Bronchial epithelial cell (primary cell): ENCODE data around the gene GBE1. TPM values are rescaled to one million over a fixed set of nuclear protein-coding genes. Genes with fewer than 3 reads are reported as not detected.

Source experiments
- DNase-seq: peaks from one replicate; pipeline ENCODE4 v3.0.0-alpha.2; 2010; ENCODE audit warnings: low read depth
- FAIRE-seq: peaks from 2 replicates; lab custom pipeline; 2011; peaks lifted over from hg19 to GRCh38; lab: Jason Lieb, UNC
- H3K27me3 ChIP-seq: 2 replicates; pipeline ENCODE4 v1.5.1; 2011; ENCODE audit warnings: low read length; ENCODE audit not compliant: control insufficient read depth, insufficient read depth
- H3K36me3 ChIP-seq: 2 replicates; pipeline ENCODE4 v1.5.1; 2011; ENCODE audit warnings: low read length; ENCODE audit not compliant: control insufficient read depth, insufficient read depth
- H3K4me3 ChIP-seq: 2 replicates; pipeline ENCODE4 v1.5.1; 2011; ENCODE audit warnings: mild to moderate bottlenecking, low read depth, low read length, control low read depth
- total RNA-seq: library from RNA; depleted of rRNA; stranded (reverse); fragments of >200 nt; gene quantifications from 2 replicates; pipeline ENCODE4 v1.2.1, GENCODE V29; 2014
- TF ChIP-seq, protein P1 (sequence below): IDR thresholded peaks from 2 replicates; pipeline ENCODE4 v1.5.1; 2011; ENCODE audit warnings: mild to moderate bottlenecking, moderate library complexity, low read length, control low read depth, inconsistent platforms; ENCODE audit not compliant: insufficient read depth, severe bottlenecking

GBE1 gene
- total RNA-seq, 1 donor from 2014 or later, result 94.0 TPM

DNA sequence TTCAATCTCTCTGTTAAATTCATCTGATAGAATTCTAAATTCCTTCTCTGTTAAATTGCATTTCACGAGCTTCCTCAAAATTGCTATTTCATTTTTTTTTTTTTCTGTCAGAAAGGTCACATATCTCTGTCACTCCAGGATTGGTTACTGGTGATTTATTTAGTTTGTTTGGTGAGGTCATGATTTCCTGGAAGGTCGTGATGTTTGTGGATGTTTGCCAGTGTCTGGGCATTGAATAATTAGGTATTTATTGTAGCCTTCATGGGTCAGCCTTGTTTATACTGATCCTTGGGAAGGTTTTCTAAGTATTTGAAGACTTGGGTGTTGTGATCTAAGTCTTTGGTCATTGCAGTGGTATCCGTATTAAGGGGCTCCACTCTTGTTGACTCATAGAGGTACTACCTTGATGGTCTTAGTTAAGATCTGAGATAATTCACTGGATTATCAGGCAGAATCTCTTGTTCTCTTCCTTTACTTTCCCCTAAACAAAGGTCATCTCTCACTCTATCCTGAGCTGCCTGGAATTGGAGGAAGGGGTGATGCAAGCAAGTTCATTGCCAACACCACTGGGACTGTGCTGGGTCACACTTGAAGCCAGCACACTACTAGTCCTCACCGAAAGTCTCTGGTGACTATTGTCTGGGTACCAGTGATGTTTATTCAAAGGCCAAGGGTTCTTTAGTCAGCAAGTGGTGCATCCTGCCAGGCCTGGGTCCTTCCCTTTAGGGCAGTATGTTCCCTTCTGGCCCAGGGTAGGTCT lies 231.1 kb downstream of the GBE1 start:
- Histone ChIP-seq H3K4me3 (no peak overlapping the region), H3K36me3 (peaks cover 6% of the 10 kb centered on the region), H3K27me3 (no peaks in the 10 kb centered on the region)
- FAIRE-seq (no peak), DNase-seq (no peak)
- TF ChIP-seq, protein P1, sequence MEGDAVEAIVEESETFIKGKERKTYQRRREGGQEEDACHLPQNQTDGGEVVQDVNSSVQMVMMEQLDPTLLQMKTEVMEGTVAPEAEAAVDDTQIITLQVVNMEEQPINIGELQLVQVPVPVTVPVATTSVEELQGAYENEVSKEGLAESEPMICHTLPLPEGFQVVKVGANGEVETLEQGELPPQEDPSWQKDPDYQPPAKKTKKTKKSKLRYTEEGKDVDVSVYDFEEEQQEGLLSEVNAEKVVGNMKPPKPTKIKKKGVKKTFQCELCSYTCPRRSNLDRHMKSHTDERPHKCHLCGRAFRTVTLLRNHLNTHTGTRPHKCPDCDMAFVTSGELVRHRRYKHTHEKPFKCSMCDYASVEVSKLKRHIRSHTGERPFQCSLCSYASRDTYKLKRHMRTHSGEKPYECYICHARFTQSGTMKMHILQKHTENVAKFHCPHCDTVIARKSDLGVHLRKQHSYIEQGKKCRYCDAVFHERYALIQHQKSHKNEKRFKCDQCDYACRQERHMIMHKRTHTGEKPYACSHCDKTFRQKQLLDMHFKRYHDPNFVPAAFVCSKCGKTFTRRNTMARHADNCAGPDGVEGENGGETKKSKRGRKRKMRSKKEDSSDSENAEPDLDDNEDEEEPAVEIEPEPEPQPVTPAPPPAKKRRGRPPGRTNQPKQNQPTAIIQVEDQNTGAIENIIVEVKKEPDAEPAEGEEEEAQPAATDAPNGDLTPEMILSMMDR, result no peak

DNA sequence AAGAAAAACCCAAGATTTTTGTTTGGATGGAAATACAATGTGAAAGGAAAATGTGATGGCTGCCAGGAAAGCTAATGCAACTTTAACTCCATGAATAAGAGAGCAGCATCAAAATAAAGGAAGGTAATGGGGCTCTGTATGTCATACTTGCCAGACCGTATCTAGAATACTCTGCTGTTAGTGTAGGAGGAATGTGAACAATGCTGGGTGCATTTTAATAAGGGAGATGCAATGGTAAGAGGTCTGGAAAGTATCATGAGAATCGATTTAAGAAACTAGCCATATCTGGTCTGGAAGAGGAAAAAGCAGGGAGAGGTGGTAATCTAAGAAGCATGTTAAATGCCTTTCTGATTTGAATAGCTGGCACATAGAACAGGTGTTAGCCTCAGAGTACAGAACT lies 239.6 kb downstream of the GBE1 start:
- TF ChIP-seq, protein P1, result no peak
- FAIRE-seq (no peak), DNase-seq (no peak)
- H3K4me3 ChIP-seq, result no peak overlapping the region
- no peaks in the 10 kb centered on the region for H3K36me3 ChIP-seq
- no peaks in the 10 kb centered on the region for H3K27me3 ChIP-seq

DNA sequence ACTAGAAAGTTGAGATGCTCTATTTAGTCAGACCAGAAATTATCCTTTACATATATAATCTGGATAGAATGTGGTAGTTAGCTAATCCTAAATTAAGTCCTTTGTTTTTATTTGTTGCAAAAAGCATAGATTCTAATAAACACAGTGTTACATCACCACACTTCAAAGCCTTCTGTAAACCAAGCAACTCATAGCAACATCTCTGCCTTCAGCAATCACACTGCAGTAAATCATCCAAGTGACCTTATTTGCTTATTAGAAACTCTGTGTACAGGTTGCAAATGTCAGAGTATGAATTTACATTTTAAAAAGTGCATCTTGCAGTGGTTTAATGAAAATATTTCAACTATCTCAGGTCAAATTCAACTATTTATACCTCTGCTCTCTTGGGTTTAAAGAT lies 242.5 kb downstream of the GBE1 start:
- Histone ChIP-seq H3K27me3 (no peaks in the 10 kb centered on the region), H3K36me3 (no peaks in the 10 kb centered on the region), H3K4me3 (no peak overlapping the region)
- DNase-seq (no peak), FAIRE-seq (no peak)
- TF ChIP-seq, protein P1, result no peak

DNA sequence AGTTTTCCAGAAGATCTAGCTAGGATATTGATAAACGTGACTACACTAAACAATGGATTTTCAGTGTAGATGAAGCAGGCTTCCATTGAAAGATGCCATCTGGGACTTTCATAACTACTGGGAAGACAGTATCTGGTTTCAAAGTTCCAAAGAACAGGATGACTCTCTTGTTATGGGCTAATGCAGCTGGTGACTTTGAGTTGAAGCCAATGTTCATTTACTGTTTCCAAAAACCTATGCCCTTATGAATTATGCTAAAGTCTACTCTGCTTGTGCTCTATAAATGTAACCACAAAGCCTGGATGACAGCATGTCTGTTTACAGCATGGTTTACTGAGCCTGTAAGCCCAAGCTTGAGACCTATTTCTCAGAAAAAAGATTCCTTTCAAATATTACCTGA lies 245.4 kb downstream of the GBE1 start:
- FAIRE-seq, result no peak
- TF ChIP-seq, protein P1, result no peak

DNA sequence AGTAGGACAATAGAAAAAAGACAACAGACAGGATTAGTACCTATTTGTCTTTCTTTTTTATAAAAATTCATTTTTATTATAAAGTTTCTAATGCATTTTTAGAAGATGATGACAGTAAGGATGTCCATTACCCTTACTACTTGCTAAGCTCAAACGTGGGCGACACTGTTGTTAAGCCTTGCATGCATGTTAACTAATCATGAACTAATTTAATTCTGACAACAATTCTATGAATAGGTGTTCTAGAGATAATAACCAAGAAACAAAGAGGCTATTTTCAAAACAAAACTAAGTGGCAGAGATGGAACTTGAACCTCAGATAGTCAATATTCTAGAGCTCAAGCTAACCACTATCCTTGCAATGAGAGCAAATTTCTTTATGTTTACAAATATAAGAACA lies 247.9 kb downstream of the GBE1 start:
- Histone ChIP-seq H3K4me3 (no peak overlapping the region), H3K36me3 (no peaks in the 10 kb centered on the region), H3K27me3 (no peaks in the 10 kb centered on the region)
- TF ChIP-seq, protein P1, result no peak
- no peak for FAIRE-seq
- DNase-seq, result no peak

More for the DNA sequence above, 245.4 kb downstream of the GBE1 start:
- no peak overlapping the region for H3K4me3 ChIP-seq
- H3K36me3 ChIP-seq, result no peaks in the 10 kb centered on the region
- no peaks in the 10 kb centered on the region for H3K27me3 ChIP-seq
- DNase-seq, result no peak

DNA sequence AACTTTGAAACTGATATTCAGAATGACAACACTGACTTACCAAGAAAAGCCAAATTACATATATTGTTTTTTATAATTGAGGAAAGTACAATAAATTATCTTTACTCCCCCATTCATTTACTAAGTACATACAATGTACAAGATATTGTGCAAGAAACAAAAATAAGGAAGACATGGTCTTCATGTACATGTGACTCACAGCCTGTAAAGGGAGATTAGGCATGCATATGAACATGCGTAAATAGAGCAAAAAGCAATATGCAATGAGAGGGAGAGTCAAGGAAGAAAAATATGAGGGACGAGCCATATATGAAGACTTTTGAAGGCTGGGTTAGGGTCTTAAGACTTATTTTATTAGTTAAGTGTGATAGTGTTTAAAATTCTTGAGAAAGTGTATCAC lies 258.4 kb downstream of the GBE1 start:
- no peak overlapping the region for H3K4me3 ChIP-seq
- DNase-seq (peak; percentile 17), FAIRE-seq (no peak)
- H3K36me3 ChIP-seq, result no peaks in the 10 kb centered on the region
- TF ChIP-seq, protein P1, result no peak
- H3K27me3 ChIP-seq, result no peaks in the 10 kb centered on the region
